Aorta (tissue), 5 donors: ENCODE data around the gene NDUFS5. TPM values are rescaled to one million over a fixed set of nuclear protein-coding genes. Genes with fewer than 3 reads are reported as not detected.
"Not testable (repeated sequence)": the region's sequence is repeated elsewhere in the genome, so short reads cannot be mapped to it uniquely, and the experiment has no call there.

Experiments
- ATAC-seq: fragments of 200-7000 bp; cut with Tn5 transposase; one replicate; pipeline ENCODE4 v1.9.1; 2022; ENCODE audit warnings: moderate library complexity; ENCODE audit not compliant: low FRiP score
- DNase-seq, 2 donors: peaks; one replicate each; pipeline ENCODE4 v3.0.0-alpha.2; 2020
- H3K27ac ChIP-seq, 2 donors: one replicate each; pipeline ENCODE4 v1.5.1; 2013; ENCODE audit warnings: low read length in 2 of 2, mild to moderate bottlenecking in 2 of 2, moderate library complexity in 2 of 2, control low read depth in 1 of 2, inconsistent platforms in 1 of 2, low read depth in 1 of 2
- H3K27me3 ChIP-seq, 2 donors: one replicate each; pipeline ENCODE4 v1.6.1; 2013; ENCODE audit warnings: control low read depth in 1 of 2, low read length in 1 of 2, mild to moderate bottlenecking in 1 of 2, moderate library complexity in 1 of 2; ENCODE audit not compliant: insufficient read depth in 2 of 2, control insufficient read depth in 1 of 2
- H3K36me3 ChIP-seq, 2 donors: one replicate each; pipeline ENCODE4 v1.6.1; 2013; ENCODE audit warnings: control low read depth in 1 of 2, low read length in 1 of 2, mild to moderate bottlenecking in 1 of 2; ENCODE audit not compliant: insufficient read depth in 2 of 2, control insufficient read depth in 1 of 2
- H3K4me1 ChIP-seq, 2 donors: one replicate each; pipeline ENCODE4 v1.6.1; 2013; ENCODE audit warnings: low read length in 2 of 2, control low read depth in 1 of 2, mild to moderate bottlenecking in 1 of 2, moderate library complexity in 1 of 2; ENCODE audit not compliant: insufficient read depth in 2 of 2, control insufficient read depth in 1 of 2
- H3K4me3 ChIP-seq, 2 donors: one replicate each; pipeline ENCODE4 v1.5.1; 2013; ENCODE audit warnings: low read length in 2 of 2, control low read depth in 1 of 2, mild to moderate bottlenecking in 1 of 2
- H3K9me3 ChIP-seq: one replicate; pipeline ENCODE4 v1.6.1; 2013; ENCODE audit warnings: mild to moderate bottlenecking, low read length; ENCODE audit not compliant: control insufficient read depth
- WGBS, 2 donors: extraction: QIAGEN DNeasy Blood & Tissue Kit; methylation state at CpG; one replicate each; pipeline ENCODE4 v1.1.7; 2013; 5-methylcytosine and 5-hydroxymethylcytosine counted together
- intact Hi-C, 2 donors: fragments of 100-400 bp; cut with DNase I; formaldehyde crosslinking; loops; one replicate each; pipeline versions ENCODE4 v1.14.2 to v1.15.0; 2022
- long read RNA-seq, 2 donors: library from polyadenylated mRNA; unstranded; transcript quantifications; one replicate each; pipeline ENCODE4 v2.0.0, GENCODE V29; 2020 to 2021
- polyA plus RNA-seq, 2 donors: library from polyadenylated mRNA; stranded (reverse); fragments of 200-250 nt; gene quantifications; one replicate each; pipeline ENCODE4 v1.2.3, GENCODE V29; 2013
- total RNA-seq, 2 donors: library from RNA; stranded (reverse); fragmentation: NEBNext Ultra II Directional; extraction: Animal tissue kit (Norgen Biotek cat#: 25700); gene quantifications; one replicate each; pipeline ENCODE4 v1.2.1, GENCODE V29; 2021
- donor health status: healthy with polysubstance abuse.
- donor health status: Bipolar disorder and iron deficiency.
- donor health status: DM: no; HTN: no; CAD: no.
- donor health status: DM: no; HTN: no; CAD: no.
- donor health status: DM: yes; HTN: yes; CAD: no.

Gene NDUFS5
- total RNA-seq (100 to 1,000 TPM; 114 to 134 TPM), polyA plus RNA-seq (100 to 1,000 TPM; 511 to 574 TPM)
- long read RNA-seq, donor 1, transcript NDUFS5-201 (3 exons, 544 nt): major isoform, 11 of 21 reads
- long read RNA-seq, donor 1, transcript NDUFS5-202 (3 exons, 548 nt): minor isoform, 8 of 21 reads
- long read RNA-seq, donor 1, partial matches to known transcripts: 1 of 21 reads
- long read RNA-seq, donor 1, other reads (novel, unspliced or antisense): 1 of 21 reads
- long read RNA-seq, donor 2, transcript NDUFS5-202 (3 exons, 548 nt): minor isoform, 7 of 21 reads
- long read RNA-seq, donor 2, transcript NDUFS5-201 (3 exons, 544 nt): major isoform, 14 of 21 reads
- long read RNA-seq, donor 2, partial matches to known transcripts: 0 of 21 reads
- long read RNA-seq, donor 2, other reads (novel, unspliced or antisense): 0 of 21 reads

GRCh38 chr1:39026051-39026865 is at the start of gene NDUFS5:
Gene NDUFS5, plus strand, starts transcription at chr1:39026350. Its CDS starts 2,375 bp downstream, at chr1:39028725.
- Histone ChIP-seq H3K36me3 (peaks cover 0 to 4% of the 10 kb centered on the region in 2 donors), H3K9me3 (no peaks in the 10 kb centered on the region), H3K27me3 (no peaks in the 10 kb centered on the region), H3K4me3 (peak within 1 kb of the TSS; percentile 58 to 72), H3K27ac (peak within 1 kb of the TSS; percentile 73 to 81), H3K4me1 (no peaks in the 10 kb centered on the region)
- intact Hi-C loops: no loop called here
- 0% methylated on average over 47 of the region's 47 CpGs for WGBS, 2 donors
- DNase-seq (peak; percentile 94 to 97), ATAC-seq (peak; percentile 97)

- intact Hi-C loops, H3K27me3 ChIP-seq, H3K27ac ChIP-seq, H3K36me3 ChIP-seq, H3K4me1 ChIP-seq, H3K4me3 ChIP-seq, H3K9me3 ChIP-seq, ATAC-seq, DNase-seq: not testable (repeated sequence)
- WGBS, 2 donors: 91 to 92% methylated on average over 12 of the region's 12 CpGs
Measured at GRCh38 chr1:38977399-38978244, 48.5 kb upstream of the NDUFS5 start.

- H3K27me3 ChIP-seq, H3K9me3 ChIP-seq, intact Hi-C loops, ATAC-seq, H3K36me3 ChIP-seq, DNase-seq, H3K27ac ChIP-seq, H3K4me1 ChIP-seq, H3K4me3 ChIP-seq: not testable (repeated sequence)
- 91 to 92% methylated on average over 6 of the region's 6 CpGs for WGBS, 2 donors
Measured at GRCh38 chr1:38978245-38978542, 48.0 kb upstream of the NDUFS5 start.

- H3K4me1 ChIP-seq, H3K27me3 ChIP-seq, H3K36me3 ChIP-seq, ATAC-seq, H3K9me3 ChIP-seq, H3K4me3 ChIP-seq, DNase-seq, H3K27ac ChIP-seq, intact Hi-C loops: not testable (repeated sequence)
- WGBS, 2 donors: 61 to 72% methylated on average over 1 of the region's 1 CpG
Measured at GRCh38 chr1:38979380-38979779, 46.8 kb upstream of the NDUFS5 start.

- H3K4me3 ChIP-seq: no peak overlapping the region
- DNase-seq: no peak
- intact Hi-C loops: loop anchor here (5.0 to 10.0 kb wide), 2 partner anchors 115 to 133 kb away; partner anchors contain the start of genes MYCBP (in 1 of the 2) and RRAGC (in 1 of the 2)
- peaks cover 2 to 6% of the 10 kb centered on the region in 2 donors for H3K4me1 ChIP-seq
- H3K36me3 ChIP-seq: no peaks in the 10 kb centered on the region
- WGBS, 2 donors: 48 to 80% methylated on average over 2 of the region's 2 CpGs
- ATAC-seq: no peak
- no peaks in the 10 kb centered on the region for H3K27me3 ChIP-seq
- no peaks in the 10 kb centered on the region for H3K9me3 ChIP-seq
- no peak overlapping the region for H3K27ac ChIP-seq
Measured at GRCh38 chr1:38989979-38990378, 36.2 kb upstream of the NDUFS5 start.

GRCh38 chr1:38990386-38990737 is 35.8 kb upstream of the NDUFS5 start:
- intact Hi-C loops: loop anchor here (5.0 to 10.0 kb wide), 2 partner anchors 116 to 133 kb away; partner anchors contain the start of genes MYCBP (in 1 of the 2) and RRAGC (in 1 of the 2)

GRCh38 chr1:38990738-38991637 is 35.2 kb upstream of the NDUFS5 start, which contains the start of gene AKIRIN1:
Gene AKIRIN1, plus strand, starts transcription at chr1:38991276. Its CDS starts 105 bp downstream, at chr1:38991381.
- Histone ChIP-seq H3K27ac (peak within 1 kb of the TSS; percentile 33 to 76), H3K9me3 (no peaks in the 10 kb centered on the region), H3K4me1 (peaks cover 2 to 6% of the 10 kb centered on the region in 2 donors), H3K4me3 (peak within 1 kb of the TSS; percentile 94 to 99), H3K27me3 (no peaks in the 10 kb centered on the region), H3K36me3 (no peaks in the 10 kb centered on the region)
- peak; percentile 99 for DNase-seq
- ATAC-seq: peak; percentile 100
- 1 to 2% methylated on average over 38 to 76 of the region's 76 CpGs for WGBS, 2 donors
- intact Hi-C loops: loop anchor here (1.0 to 10.0 kb wide), 3 partner anchors 101 to 134 kb away; partner anchors contain the start of genes MYCBP (in 1 of the 2) and RRAGC (in 1 of the 2)

More at GRCh38 chr1:38990386-38990737, 35.8 kb upstream of the NDUFS5 start:
- Histone ChIP-seq H3K9me3 (no peaks in the 10 kb centered on the region), H3K27me3 (no peaks in the 10 kb centered on the region), H3K27ac (no peak overlapping the region), H3K4me1 (peaks cover 2 to 6% of the 10 kb centered on the region in 2 donors), H3K36me3 (no peaks in the 10 kb centered on the region), H3K4me3 (peak overlapping the region; percentile 39 to 63)
- WGBS, 2 donors: 24 to 30% methylated on average over 5 of the region's 5 CpGs
- DNase-seq (no peak), ATAC-seq (no peak)
